ENCODE results near the gene TTK.

DNA sequence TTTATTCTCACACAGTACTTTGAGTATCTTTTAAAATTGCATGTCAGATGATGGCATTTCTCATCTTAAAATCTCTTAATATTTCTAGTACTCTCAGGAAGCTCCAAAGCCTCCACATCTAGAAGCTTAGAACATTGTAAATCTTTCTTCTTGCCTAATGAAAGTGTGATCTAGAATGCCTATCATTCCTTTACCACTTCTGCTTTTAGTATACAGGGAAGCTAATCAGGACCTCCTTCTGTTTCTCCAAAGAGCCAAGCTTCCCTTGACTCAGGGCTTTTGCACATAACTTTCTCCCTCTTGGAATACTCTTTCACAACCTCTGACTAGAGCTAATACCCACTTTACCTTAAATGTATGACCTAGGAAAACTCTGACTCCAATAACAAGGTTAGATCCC, 49.6 kb upstream of the TTK start:
- TF ChIP-seq, protein P1, sequence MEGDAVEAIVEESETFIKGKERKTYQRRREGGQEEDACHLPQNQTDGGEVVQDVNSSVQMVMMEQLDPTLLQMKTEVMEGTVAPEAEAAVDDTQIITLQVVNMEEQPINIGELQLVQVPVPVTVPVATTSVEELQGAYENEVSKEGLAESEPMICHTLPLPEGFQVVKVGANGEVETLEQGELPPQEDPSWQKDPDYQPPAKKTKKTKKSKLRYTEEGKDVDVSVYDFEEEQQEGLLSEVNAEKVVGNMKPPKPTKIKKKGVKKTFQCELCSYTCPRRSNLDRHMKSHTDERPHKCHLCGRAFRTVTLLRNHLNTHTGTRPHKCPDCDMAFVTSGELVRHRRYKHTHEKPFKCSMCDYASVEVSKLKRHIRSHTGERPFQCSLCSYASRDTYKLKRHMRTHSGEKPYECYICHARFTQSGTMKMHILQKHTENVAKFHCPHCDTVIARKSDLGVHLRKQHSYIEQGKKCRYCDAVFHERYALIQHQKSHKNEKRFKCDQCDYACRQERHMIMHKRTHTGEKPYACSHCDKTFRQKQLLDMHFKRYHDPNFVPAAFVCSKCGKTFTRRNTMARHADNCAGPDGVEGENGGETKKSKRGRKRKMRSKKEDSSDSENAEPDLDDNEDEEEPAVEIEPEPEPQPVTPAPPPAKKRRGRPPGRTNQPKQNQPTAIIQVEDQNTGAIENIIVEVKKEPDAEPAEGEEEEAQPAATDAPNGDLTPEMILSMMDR (IDR thresholded peaks at IDR 0.05), result no peak
- no peak for TF ChIP-seq POLR2AphosphoS5 (IDR thresholded peaks at IDR 0.05)
- no peak for TF ChIP-seq POLR2A (IDR thresholded peaks at IDR 0.05)
